Medulla oblongata (tissue), 1 donor: ENCODE results near the gene B4GALNT3.

ENCODE experiments used
- DNase-seq: peaks from one replicate; pipeline ENCODE4 v3.0.0-alpha.2; 2015; ENCODE audit errors: extremely low spot score

B4GALNT3 gene

DNA sequence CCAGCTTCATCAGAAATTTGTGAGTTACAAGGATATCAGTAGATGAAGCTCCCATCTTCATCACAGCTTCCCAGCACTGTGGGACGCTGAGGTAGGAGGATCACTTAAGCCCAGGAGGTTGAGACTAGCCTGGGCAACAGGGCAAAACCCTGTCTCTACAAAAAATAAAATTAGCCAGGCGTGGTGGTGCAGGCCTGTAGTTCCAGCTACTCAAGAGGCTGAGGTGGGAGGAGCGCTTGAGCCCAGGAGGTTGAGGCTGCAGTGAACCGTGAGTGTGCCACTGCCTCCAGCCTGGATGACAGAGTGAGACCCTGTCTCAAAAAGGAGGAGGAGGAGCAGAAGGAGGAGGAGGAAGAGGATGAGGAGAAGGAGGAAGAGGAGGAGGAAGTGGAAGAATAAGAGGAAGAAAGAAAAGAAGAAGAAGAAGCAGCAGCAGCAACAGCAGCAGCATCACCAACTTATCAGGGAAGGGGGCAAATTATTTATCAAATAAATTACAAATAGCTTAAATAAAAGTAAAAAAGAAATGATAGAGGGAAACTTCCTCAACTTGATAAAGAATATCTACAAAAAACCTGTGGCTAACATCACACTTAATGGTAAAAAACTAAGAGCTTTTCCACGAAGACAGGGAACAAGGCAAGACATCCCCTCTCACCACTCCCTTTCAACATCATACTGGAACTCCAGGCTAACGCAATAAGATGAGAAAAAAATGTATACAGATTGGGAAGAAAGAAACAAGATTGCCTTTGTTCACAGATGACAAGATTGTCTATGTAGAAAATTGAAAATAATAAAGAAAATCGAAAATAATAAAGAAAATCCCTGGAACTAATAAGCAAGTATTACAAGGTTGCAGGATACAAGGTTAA lies 133.9 kb downstream of the B4GALNT3 start:
- DNase-seq, result no peak

GRCh38 chr12:597926-598568 lies 138.3 kb downstream of the B4GALNT3 start:
- no peak for DNase-seq

- no peak for DNase-seq
Measured at GRCh38 chr12:599756-600155, 140.0 kb downstream of the B4GALNT3 start.

GRCh38 chr12:601976-602699 lies 142.4 kb downstream of the B4GALNT3 start:
- DNase-seq, result no peak

GRCh38 chr12:602700-603068 lies 142.9 kb downstream of the B4GALNT3 start:
- DNase-seq, result no peak

GRCh38 chr12:604956-605355 lies 145.2 kb downstream of the B4GALNT3 start:
- no peak for DNase-seq

DNA sequence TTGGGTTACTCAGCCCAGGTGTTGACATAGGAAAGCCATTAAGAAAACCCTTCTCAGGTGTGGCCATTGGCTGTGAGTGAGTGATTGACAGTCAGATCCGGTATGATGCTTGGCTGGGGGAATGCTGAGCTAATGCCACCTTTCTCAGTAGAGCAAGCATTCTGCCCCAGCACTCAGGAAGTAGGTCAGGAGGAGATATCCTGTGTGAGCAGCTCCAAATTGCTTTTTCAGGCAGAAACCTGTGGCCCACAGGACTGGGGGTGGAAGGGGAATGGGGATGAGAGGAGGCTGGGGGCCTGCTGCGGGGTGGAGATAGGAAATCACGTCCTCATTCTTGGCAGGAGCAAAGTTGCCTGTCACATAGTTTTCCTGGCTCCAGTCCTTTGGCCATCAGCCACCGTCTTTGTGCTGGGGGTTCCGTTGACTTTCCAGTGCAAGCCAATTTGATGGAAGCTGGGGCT lies 147.8 kb downstream of the B4GALNT3 start:
- peak; percentile 35 for DNase-seq

GRCh38 chr12:608413-608812 lies 148.7 kb downstream of the B4GALNT3 start:
- no peak for DNase-seq

- DNase-seq, result no peak
Measured at GRCh38 chr12:608921-609320, 149.2 kb downstream of the B4GALNT3 start.

DNA sequence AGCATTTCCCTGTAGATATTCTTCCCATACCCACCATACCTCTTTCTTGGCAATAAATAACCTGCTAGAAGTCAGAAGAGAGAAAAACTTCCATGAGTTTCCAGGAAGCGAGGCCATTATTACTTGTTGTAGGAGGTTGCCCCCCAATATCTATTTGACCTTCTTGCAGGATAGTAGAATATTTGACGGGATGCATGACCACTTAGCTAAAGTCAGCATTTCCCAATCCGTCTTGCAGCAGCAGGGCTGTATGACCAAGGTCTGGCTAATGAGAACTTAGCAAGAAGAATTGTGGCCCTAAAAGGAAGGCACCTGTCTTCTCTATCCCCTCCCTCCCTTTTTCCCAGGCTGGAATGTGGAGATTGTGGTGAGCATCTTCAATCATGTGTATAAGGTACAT lies 152.0 kb downstream of the B4GALNT3 start:
- DNase-seq, result no peak

GRCh38 chr12:612293-612692 lies 152.6 kb downstream of the B4GALNT3 start:
- DNase-seq, result no peak

GRCh38 chr12:612886-613285 lies 153.1 kb downstream of the B4GALNT3 start:
- no peak for DNase-seq
